RWPE2 (cell line): ENCODE results near the gene CCDC192.

Source experiments
- ATAC-seq: fragments of 200-7000 bp; cut with Tn5 transposase; 3 replicates; pipeline ENCODE4 v1.9.1; 2021; ENCODE audit warnings: low read depth
- DNase-seq: peaks from one replicate; pipeline ENCODE4 v3.0.0-alpha.2; 2020; ENCODE audit warnings: low spot score
- H3K27ac ChIP-seq: fragments of 450-650 bp; 2 replicates; pipeline ENCODE4 v1.5.1; 2017; ENCODE audit warnings: mild to moderate bottlenecking; ENCODE audit not compliant: poor library complexity, severe bottlenecking
- H3K27me3 ChIP-seq: fragments of 250-450 bp; sonication (Bioruptor Pico); 2 replicates; pipeline ENCODE4 v1.5.1; 2021; ENCODE audit warnings: mild to moderate bottlenecking, moderate library complexity; ENCODE audit not compliant: insufficient read depth, poor library complexity, severe bottlenecking
- H3K36me3 ChIP-seq: fragments of 250-450 bp; sonication (Bioruptor Pico); 2 replicates; pipeline ENCODE4 v1.5.1; 2020; ENCODE audit warnings: low read depth, mild to moderate bottlenecking, moderate library complexity
- H3K4me1 ChIP-seq: fragments of 250-450 bp; sonication (Bioruptor Pico); 2 replicates; pipeline ENCODE4 v1.5.1; 2021; ENCODE audit warnings: mild to moderate bottlenecking, moderate library complexity; ENCODE audit not compliant: insufficient read depth, poor library complexity, severe bottlenecking
- H3K4me3 ChIP-seq: fragments of 250-450 bp; sonication (Bioruptor Pico); 2 replicates; pipeline ENCODE4 v1.5.1; 2021; ENCODE audit warnings: mild to moderate bottlenecking, moderate library complexity; ENCODE audit not compliant: severe bottlenecking
- H3K9me3 ChIP-seq: fragments of 250-450 bp; sonication (Bioruptor Pico); 2 replicates; pipeline ENCODE4 v1.5.1; 2021; ENCODE audit warnings: mild to moderate bottlenecking, moderate library complexity; ENCODE audit not compliant: severe bottlenecking
- TF ChIP-seq, protein P1 (sequence below): fragments of 450-650 bp; IDR thresholded peaks from one replicate; pipeline ENCODE4 v1.5.1; 2017; ENCODE audit warnings: mild to moderate bottlenecking, moderate library complexity; ENCODE audit not compliant: poor library complexity, severe bottlenecking

The CCDC192 gene

GRCh38 chr5:127805448-127805847 lies 102.3 kb downstream of the CCDC192 start:
- Histone ChIP-seq H3K27me3 (no peaks in the 10 kb centered on the region), H3K4me3 (no peak overlapping the region), H3K9me3 (no peaks in the 10 kb centered on the region), H3K27ac (no peak overlapping the region), H3K4me1 (peaks cover 18% of the 10 kb centered on the region), H3K36me3 (no peaks in the 10 kb centered on the region)
- no peak for ATAC-seq
- TF ChIP-seq, protein P1, sequence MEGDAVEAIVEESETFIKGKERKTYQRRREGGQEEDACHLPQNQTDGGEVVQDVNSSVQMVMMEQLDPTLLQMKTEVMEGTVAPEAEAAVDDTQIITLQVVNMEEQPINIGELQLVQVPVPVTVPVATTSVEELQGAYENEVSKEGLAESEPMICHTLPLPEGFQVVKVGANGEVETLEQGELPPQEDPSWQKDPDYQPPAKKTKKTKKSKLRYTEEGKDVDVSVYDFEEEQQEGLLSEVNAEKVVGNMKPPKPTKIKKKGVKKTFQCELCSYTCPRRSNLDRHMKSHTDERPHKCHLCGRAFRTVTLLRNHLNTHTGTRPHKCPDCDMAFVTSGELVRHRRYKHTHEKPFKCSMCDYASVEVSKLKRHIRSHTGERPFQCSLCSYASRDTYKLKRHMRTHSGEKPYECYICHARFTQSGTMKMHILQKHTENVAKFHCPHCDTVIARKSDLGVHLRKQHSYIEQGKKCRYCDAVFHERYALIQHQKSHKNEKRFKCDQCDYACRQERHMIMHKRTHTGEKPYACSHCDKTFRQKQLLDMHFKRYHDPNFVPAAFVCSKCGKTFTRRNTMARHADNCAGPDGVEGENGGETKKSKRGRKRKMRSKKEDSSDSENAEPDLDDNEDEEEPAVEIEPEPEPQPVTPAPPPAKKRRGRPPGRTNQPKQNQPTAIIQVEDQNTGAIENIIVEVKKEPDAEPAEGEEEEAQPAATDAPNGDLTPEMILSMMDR = no peak
- no peak for DNase-seq

DNA sequence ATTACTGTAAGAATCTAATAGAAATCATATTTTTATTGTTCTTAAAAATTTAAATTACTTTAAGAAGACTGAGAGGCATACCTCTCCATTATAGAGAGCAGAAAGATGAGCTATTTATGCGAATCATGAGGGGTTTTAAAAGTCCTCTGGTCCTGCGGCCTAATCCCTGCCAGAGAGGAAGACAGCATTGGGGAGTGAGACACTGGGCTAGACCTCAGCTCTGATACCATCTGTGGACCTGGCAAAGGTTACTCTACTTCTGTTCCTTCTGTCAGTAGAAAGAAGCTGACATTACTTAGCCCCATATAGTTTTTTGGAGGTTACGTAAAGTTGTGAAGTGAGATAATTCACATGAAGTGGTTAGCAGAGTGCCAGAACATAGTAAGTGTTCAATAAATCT lies 103.6 kb downstream of the CCDC192 start:
- H3K4me3 ChIP-seq = no peak overlapping the region
- H3K27me3 ChIP-seq = no peaks in the 10 kb centered on the region
- ATAC-seq (no peak), DNase-seq (no peak)
- H3K27ac ChIP-seq = no peak overlapping the region
- TF ChIP-seq, protein P1 = no peak
- no peaks in the 10 kb centered on the region for H3K9me3 ChIP-seq
- no peaks in the 10 kb centered on the region for H3K36me3 ChIP-seq
- H3K4me1 ChIP-seq = peaks cover 14% of the 10 kb centered on the region

DNA sequence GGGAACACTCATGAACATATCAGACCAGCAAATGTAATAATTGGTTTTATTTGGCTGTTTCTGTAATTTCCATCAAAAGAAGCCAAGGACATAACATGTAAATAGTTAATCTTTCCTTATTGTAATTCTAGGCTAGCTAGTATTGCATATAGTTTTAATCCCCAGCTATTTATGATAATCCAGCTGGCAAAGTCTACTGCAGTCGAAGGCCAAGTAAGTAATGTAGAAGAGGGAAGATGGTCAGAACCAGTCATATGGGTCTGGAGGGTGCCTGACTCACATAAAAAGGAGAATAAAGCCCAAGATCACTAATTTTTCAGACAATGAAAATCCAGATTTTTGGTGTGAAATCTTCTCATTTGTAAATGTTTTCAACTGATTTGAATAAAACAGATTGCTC lies 106.3 kb downstream of the CCDC192 start:
- ATAC-seq = no peak
- no peaks in the 10 kb centered on the region for H3K9me3 ChIP-seq
- DNase-seq = no peak
- no peak overlapping the region for H3K27ac ChIP-seq
- no peaks in the 10 kb centered on the region for H3K27me3 ChIP-seq
- peaks cover 30% of the 10 kb centered on the region for H3K4me1 ChIP-seq
- TF ChIP-seq, protein P1 = no peak
- no peaks in the 10 kb centered on the region for H3K36me3 ChIP-seq
- no peak overlapping the region for H3K4me3 ChIP-seq

GRCh38 chr5:127810017-127810416 lies 106.8 kb downstream of the CCDC192 start:
- H3K27ac ChIP-seq = no peak overlapping the region
- peaks cover 30% of the 10 kb centered on the region for H3K4me1 ChIP-seq
- H3K9me3 ChIP-seq = no peaks in the 10 kb centered on the region
- H3K36me3 ChIP-seq = no peaks in the 10 kb centered on the region
- DNase-seq (no peak), ATAC-seq (no peak)
- no peak overlapping the region for H3K4me3 ChIP-seq
- TF ChIP-seq, protein P1 = no peak
- no peaks in the 10 kb centered on the region for H3K27me3 ChIP-seq

GRCh38 chr5:127810707-127811490 lies 107.7 kb downstream of the CCDC192 start:
- H3K9me3 ChIP-seq = no peaks in the 10 kb centered on the region
- TF ChIP-seq, protein P1 = no peak
- DNase-seq = no peak

More at GRCh38 chr5:127810707-127811490, 107.7 kb downstream of the CCDC192 start:
- Histone ChIP-seq H3K4me3 (no peak overlapping the region), H3K36me3 (no peaks in the 10 kb centered on the region), H3K27ac (peak overlapping the region; percentile 85), H3K27me3 (no peaks in the 10 kb centered on the region), H3K4me1 (peaks cover 26% of the 10 kb centered on the region)
- no peak for ATAC-seq
